HepG2 (cell line): ENCODE measurements around the gene SLC50A1. TPM values are rescaled to one million over a fixed set of nuclear protein-coding genes. Genes with fewer than 3 reads are reported as not detected.

ENCODE experiments used
- EHMT2 ChIP-seq: fragments of 200-600 bp; sonication (generic); IDR thresholded peaks from 2 replicates; pipeline ENCODE4 v1.7.0; 2017; ENCODE audit warnings: antibody characterized with exemption, low read depth, low read length, borderline replicate concordance
- ETS1 ChIP-seq: sonication (generic); formaldehyde crosslinking; IDR thresholded peaks from 2 replicates; pipeline ENCODE4 v1.4.0; 2020; ENCODE audit warnings: missing genetic modification reagents
- LRRFIP1 ChIP-seq: sonication (generic); formaldehyde crosslinking; conservative IDR thresholded peaks from 2 replicates; pipeline ENCODE4 v1.4.0; 2020; ENCODE audit warnings: missing genetic modification reagents
- MAFF ChIP-seq: IDR thresholded peaks from 2 replicates; pipeline ENCODE4 v1.6.1; 2011; ENCODE audit warnings: low read depth, low read length, improper control_type of control experiment
- POLR2AphosphoS5 ChIP-seq: IDR thresholded peaks from 2 replicates; pipeline ENCODE4 v1.6.1; 2012; ENCODE audit warnings: low read depth, low read length
- TEAD2 ChIP-seq: sonication (generic); formaldehyde crosslinking; IDR thresholded peaks from 2 replicates; pipeline ENCODE4 v1.9.0; 2021; ENCODE audit warnings: missing genetic modification reagents
- ZBTB4 ChIP-seq: sonication (generic); formaldehyde crosslinking; IDR thresholded peaks from 2 replicates; pipeline ENCODE4 v1.4.0; 2020; ENCODE audit warnings: missing genetic modification reagents, mild to moderate bottlenecking, borderline replicate concordance
- ZFP90 ChIP-seq: sonication (generic); formaldehyde crosslinking; IDR thresholded peaks from 2 replicates; pipeline ENCODE4 v1.8.0; 2022; ENCODE audit warnings: missing genetic modification reagents, mild to moderate bottlenecking, inconsistent platforms, borderline replicate concordance
- ZFY ChIP-seq: sonication (generic); formaldehyde crosslinking; IDR thresholded peaks from 2 replicates; pipeline ENCODE4 v1.4.0; 2020; ENCODE audit warnings: missing genetic modification reagents
- ZIK1 ChIP-seq: sonication (generic); formaldehyde crosslinking; IDR thresholded peaks from 2 replicates; pipeline ENCODE4 v1.5.0; 2020; ENCODE audit warnings: mild to moderate bottlenecking, low read depth, missing genetic modification reagents, borderline replicate concordance
- ZNF207 ChIP-seq: fragments of 450-650 bp; IDR thresholded peaks from 2 replicates; pipeline ENCODE4 v1.6.1; 2016; ENCODE audit warnings: antibody characterized with exemption, borderline replicate concordance
- ZNF543 ChIP-seq: sonication (generic); formaldehyde crosslinking; IDR thresholded peaks from 2 replicates; pipeline ENCODE4 v1.4.0; 2020; ENCODE audit warnings: mild to moderate bottlenecking, missing genetic modification reagents
- ZNF546 ChIP-seq: sonication (generic); formaldehyde crosslinking; conservative IDR thresholded peaks from 2 replicates; pipeline ENCODE4 v1.8.1; 2023; ENCODE audit warnings: mild to moderate bottlenecking, missing genetic modification reagents
- polyA plus RNA-seq, 8 experiments: library from polyadenylated mRNA; depleted of rRNA in 3 of 8; stranded (reverse) in 7 of 8; unstranded in 1 of 8; fragments of >200 nt; fragmentation: Illumina TruSeq in 4 of 8; extraction: Trizol in 4 of 8; gene quantifications; 2 replicates each; pipeline versions ENCODE4 v1.2.1 to v1.2.3, GENCODE V29; 2011 to 2016; ENCODE audit warnings: low read depth in 4 of 8, missing spikeins in 1 of 8, mixed read lengths in 1 of 8; ENCODE audit not compliant: insufficient read depth in 1 of 8
- total RNA-seq, 5 experiments: library from RNA; depleted of rRNA; stranded (reverse); fragments of >200 nt; fragmentation: Illumina TruSeq; extraction: Trizol; gene quantifications; 2 replicates each; pipeline ENCODE4 v1.2.3, GENCODE V29; 2016; ENCODE audit warnings: low read depth in 1 of 5
- TF ChIP-seq, protein P1 (sequence below): sonication (generic); formaldehyde crosslinking; IDR thresholded peaks from 2 replicates; pipeline ENCODE4 v1.5.0; 2020; ENCODE audit warnings: mild to moderate bottlenecking, missing genetic modification reagents, borderline replicate concordance
- TF ChIP-seq, protein P2 (sequence below): sonication (generic); formaldehyde crosslinking; IDR thresholded peaks from 2 replicates; pipeline ENCODE4 v1.9.0; 2021; ENCODE audit warnings: missing genetic modification reagents, borderline replicate concordance
- TF ChIP-seq, protein P3 (sequence below): sonication (generic); formaldehyde crosslinking; IDR thresholded peaks from 2 replicates; pipeline ENCODE4 v1.8.0; 2022; ENCODE audit warnings: missing genetic modification reagents, low read depth, mild to moderate bottlenecking, borderline replicate concordance

The SLC50A1 gene
- total and polyA plus RNA-seq, 2 of the 13 experiments (the other 11 are each of a cell fraction or from before 2014, with no cell fraction given), result 22.5 to 46.8 TPM

GRCh38 chr1:155176544-155177071 is 41.0 kb downstream of the SLC50A1 start (continued):
- TF ChIP-seq, protein P1, sequence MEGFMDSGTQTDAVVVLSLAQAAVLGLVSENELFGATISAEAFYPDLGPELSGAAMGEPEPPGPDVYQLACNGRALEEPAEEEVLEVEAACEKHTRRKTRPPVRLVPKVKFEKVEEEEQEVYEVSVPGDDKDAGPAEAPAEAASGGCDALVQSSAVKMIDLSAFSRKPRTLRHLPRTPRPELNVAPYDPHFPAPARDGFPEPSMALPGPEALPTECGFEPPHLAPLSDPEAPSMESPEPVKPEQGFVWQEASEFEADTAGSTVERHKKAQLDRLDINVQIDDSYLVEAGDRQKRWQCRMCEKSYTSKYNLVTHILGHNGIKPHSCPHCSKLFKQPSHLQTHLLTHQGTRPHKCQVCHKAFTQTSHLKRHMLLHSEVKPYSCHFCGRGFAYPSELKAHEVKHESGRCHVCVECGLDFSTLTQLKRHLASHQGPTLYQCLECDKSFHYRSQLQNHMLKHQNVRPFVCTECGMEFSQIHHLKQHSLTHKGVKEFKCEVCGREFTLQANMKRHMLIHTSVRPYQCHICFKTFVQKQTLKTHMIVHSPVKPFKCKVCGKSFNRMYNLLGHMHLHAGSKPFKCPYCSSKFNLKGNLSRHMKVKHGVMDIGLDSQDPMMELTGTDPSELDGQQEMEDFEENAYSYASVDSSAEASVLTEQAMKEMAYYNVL (CRISPR knock-in tag), result no peak
- TF ChIP-seq LRRFIP1 (CRISPR knock-in tag), result no peak
- no peak for TF ChIP-seq POLR2AphosphoS5
- TF ChIP-seq ZIK1 (CRISPR knock-in tag), result no peak
- TF ChIP-seq ETS1, result no peak
- no peak for TF ChIP-seq ZBTB4 (CRISPR knock-in tag)
- TF ChIP-seq, protein P2, sequence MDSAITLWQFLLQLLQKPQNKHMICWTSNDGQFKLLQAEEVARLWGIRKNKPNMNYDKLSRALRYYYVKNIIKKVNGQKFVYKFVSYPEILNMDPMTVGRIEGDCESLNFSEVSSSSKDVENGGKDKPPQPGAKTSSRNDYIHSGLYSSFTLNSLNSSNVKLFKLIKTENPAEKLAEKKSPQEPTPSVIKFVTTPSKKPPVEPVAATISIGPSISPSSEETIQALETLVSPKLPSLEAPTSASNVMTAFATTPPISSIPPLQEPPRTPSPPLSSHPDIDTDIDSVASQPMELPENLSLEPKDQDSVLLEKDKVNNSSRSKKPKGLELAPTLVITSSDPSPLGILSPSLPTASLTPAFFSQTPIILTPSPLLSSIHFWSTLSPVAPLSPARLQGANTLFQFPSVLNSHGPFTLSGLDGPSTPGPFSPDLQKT (CRISPR knock-in tag), result no peak
- no peak for TF ChIP-seq ZNF543 (CRISPR knock-in tag)
- TF ChIP-seq, protein P3, sequence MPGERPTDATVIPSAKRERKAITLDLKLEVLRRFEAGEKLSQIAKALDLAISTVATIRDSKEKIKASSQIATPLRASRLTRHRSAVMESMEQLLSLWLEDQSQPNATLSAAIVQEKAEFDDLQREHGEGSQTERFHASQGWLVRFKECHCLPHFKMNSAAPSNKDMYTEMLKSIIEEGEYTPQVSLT (CRISPR knock-in tag), result no peak
- TF ChIP-seq ZNF207, result no peak
- TF ChIP-seq ZFP90, result no peak
- no peak for TF ChIP-seq ZFY
- TF ChIP-seq ZNF546 (CRISPR knock-in tag), result no peak
- TF ChIP-seq TEAD2, result no peak
- no peak for TF ChIP-seq MAFF
- no peak for TF ChIP-seq EHMT2
